ENCODE results near the gene PRSS22.

PRSS22 gene

DNA sequence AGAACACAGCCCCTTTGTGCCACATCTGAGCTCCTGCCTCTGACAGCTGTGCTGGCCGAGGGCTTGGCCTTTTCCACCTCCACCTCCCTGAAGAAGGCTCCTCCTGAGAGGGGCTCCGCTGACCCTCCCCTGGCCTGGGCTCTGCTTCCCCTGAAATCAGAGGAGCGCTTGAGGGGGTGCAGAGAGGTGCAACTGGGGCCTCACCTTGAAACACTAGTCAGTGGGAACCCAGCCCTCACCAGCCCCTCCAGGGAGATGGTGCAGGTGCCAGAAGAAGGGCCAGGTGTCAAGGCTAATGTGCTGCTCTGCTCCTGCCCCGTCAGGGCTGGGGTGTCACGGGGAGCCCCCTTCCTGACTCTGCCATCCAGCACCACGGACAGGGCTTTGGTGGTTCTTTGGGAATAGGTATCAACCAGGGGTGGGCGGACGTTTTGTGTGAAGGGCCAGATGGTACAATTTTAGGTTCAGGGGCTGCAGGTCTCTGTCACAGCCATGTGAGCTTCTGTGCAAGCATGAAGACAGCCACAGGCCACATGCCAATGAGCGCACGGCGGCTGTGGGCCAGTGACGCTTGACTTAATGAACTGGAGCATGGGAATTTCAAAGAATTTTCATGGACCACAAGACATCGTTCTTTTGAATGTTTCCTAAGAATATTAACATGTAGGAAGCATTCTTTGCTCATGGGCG, 30.0 kb downstream of the PRSS22 start:
- DNase-seq, result no peak

DNA sequence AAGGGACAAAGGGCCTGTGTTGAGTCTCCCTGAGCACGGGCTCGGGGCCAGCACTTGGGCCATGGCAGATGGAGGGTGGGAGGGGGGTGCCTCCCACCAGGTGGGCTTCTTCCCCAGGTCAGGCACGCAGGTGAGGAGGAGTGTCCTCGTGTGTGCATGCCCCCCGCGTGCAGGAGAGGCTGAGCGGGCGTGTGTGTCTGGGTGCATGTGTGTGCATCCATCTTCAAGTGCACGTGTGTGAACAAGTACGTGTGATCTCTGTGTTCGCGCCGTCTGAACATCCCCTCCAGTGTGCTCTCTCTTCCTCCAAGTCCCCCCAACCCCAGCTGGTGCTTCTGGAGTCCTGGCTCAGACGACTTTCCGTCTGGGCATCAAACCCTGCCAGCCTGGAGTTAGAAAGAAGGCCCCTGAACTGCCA, 30.6 kb downstream of the PRSS22 start:
- no peak for DNase-seq

DNA sequence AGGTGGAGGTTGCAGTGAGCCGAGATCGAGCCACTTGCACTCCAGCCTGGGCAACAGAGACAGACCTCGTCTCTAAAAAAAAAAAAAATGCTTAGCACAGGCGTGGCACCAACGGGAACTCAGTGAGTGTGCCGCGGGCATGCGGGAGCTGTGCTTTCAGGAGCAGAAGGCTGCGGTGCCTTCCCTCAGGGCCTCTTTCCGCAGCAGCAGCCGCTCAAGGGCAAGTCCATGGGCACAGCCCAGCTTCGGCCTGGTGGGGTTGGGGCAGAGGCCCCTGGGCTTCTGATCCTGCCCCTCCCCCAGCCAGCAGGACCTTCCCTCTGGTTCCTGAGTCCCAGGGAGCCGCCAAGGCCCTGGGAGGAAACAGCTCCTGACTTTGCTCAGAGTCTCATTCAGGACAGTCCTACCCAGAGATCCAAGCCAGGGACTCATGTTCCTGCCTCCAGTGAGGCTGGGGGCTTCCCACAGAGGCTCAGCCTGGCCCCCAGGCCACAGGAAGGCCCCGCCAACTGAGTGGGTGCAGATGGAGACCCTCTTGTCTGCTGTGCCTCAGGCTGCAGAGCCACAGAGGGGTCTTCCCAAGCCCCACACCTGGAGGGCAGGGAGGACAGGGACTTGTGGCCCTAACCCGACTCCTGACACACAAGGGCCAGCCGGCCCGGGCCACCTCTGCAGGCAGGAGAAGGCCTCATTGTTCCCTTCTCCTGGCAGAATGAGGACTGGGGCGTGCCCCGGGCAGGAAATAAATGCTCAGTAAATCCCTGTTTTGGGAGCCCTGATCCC, 31.2 kb downstream of the PRSS22 start:
- DNase-seq, result no peak

DNA sequence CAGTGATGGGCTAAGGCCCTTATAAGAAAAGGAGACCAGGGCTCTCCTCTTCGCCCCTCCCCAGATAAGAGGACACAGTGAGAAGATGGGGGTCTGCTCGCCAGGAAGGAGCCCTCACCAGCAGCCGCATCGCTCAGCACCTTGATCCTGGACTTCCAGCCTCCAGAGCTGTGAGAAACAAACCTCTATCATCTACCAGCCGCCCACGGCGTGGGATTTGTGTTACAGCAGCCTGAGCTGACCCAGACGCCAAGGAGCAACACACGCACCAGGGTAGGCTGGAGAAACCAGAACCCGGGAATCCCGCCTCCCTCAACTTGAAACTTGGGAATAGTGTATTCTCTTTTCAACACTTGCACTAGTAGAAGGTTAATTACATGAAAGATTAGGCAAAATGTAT, 32.1 kb downstream of the PRSS22 start:
- DNase-seq, result no peak

DNA sequence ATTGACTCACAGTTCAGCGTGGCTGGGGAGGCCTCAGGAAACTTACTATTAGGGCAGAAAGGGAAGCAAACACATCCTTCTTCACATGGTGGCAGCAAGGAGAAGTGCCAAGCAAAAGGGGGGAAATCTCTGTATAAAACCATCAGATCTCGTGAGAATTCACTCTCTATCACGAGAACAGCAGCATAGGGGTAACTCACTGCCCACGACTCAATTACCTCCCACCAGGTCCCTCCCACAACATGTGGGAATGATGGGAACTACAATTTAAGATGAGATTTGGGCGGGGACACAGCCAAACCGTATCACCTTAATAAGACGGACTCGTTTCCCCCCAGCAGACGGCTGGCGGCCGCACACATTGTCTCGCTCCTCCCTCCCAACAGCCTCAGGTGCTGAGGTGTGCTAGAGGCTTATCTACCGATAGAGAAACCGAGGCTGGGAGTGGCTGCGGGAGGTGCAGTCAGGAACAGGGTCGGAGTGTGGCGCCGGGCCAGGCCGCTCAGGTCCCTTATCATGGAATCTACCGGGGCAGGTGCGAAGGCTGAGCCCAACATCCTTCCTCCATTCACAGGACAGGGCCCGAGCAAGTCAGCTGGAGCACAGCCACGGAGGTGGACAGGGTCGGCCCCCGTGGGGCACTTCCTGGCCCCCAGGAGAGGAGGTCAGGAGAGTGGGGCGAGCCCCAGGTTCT, 32.8 kb downstream of the PRSS22 start:
- DNase-seq, result no peak

DNA sequence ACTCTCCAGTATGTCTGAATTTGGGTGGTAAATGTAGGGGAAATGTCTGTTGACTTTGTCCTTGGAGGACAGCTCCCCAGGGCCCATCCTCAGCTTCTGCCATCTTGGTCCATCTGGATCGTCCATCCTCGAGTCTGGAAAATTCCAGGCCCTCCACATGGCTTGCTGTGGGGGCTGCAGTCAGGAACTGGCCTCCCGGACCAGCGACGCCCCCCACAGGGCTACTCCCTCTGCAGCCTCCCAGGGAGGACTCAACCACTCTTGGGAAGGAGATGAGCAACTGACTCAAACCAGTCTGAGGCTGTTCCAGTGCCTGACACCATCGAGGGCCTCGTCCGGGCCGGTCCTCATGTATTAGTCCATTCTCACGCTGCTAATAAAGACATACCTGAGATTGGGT, 33.3 kb downstream of the PRSS22 start:
- no peak for DNase-seq

DNA sequence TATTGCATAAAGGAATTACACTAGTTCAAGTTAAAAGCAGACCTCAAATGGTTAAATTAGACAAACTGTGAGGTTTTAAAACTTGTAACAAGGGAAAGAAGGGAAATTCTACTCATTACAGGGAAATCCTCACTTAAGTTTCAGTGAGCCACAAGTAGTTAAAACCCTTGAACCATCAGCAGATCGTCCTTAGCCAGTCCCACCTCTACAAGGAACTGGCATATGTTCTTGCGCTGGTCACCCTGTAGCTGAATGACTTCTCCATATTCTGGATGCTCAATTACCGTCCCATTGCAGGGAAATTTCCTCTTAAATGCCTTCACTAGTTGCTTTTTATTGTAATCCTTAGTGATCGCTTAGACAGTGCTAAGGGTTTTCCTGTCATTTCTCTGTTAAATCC, 35.5 kb downstream of the PRSS22 start:
- DNase-seq, result no peak

DNA sequence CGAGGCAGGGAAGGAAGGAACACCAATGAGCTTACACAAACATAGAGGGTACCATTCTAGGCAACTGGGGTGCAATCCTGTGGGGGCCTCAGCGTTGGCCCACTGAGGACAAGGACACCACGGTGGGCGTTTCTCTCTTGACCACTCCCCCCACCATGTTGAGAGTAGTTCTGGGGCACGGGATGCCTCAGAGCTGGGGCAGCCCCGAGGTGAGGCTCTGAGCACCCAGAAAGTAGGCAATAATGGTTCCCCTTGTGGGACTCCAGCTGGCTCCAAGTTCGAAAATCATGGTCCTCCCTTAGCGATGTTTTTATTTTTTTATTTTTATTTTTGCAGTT, 35.8 kb downstream of the PRSS22 start:
- no peak for DNase-seq

DNA sequence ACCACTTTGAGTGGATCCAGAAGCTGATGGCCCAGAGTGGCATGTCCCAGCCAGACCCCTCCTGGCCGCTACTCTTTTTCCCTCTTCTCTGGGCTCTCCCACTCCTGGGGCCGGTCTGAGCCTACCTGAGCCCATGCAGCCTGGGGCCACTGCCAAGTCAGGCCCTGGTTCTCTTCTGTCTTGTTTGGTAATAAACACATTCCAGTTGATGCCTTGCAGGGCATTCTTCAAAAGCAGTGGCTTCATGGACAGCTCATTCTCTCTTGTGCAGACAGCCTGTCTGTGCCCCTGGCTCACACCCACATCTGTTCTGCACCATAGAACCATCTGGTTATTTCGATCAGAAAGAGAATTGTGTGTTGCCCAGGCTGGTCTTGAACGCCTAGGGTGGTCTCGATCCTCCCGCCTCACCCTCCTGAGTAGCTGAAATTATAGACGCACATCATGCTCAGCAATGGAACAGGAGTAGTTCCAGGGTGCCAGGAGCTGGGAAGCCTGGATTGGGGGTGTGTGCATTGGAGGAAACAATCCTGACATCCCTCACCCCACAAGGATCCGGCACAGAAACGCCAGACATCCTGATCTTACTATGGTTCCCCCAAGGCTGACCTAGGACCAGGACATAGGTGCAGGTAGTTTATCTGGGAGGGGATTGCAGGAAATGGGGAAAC, 36.3 kb downstream of the PRSS22 start:
- no peak for DNase-seq

DNA sequence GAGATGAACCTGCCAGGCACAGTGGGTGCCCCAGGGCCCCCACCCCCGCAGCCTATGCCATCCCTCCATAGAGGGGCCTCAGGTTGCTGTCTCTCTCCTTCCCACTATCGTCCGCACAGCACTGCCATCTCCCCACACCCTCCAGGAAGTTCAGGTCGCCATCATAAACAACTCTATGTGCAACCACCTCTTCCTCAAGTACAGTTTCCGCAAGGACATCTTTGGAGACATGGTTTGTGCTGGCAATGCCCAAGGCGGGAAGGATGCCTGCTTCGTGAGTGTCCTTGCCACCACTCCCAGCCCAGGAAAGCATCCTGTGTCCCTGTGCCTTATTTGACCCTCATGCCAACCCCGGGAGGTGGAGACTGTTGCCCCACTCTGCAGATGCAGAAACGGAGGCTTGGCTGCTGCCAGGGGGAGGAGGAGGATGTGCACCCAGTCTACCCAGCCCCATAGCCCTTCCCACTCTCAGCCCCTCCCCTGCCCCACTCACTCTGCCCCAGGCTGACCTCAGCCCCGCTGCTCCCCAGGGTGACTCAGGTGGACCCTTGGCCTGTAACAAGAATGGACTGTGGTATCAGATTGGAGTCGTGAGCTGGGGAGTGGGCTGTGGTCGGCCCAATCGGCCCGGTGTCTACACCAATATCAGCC, 37.0 kb downstream of the PRSS22 start:
- no peak for DNase-seq

DNA sequence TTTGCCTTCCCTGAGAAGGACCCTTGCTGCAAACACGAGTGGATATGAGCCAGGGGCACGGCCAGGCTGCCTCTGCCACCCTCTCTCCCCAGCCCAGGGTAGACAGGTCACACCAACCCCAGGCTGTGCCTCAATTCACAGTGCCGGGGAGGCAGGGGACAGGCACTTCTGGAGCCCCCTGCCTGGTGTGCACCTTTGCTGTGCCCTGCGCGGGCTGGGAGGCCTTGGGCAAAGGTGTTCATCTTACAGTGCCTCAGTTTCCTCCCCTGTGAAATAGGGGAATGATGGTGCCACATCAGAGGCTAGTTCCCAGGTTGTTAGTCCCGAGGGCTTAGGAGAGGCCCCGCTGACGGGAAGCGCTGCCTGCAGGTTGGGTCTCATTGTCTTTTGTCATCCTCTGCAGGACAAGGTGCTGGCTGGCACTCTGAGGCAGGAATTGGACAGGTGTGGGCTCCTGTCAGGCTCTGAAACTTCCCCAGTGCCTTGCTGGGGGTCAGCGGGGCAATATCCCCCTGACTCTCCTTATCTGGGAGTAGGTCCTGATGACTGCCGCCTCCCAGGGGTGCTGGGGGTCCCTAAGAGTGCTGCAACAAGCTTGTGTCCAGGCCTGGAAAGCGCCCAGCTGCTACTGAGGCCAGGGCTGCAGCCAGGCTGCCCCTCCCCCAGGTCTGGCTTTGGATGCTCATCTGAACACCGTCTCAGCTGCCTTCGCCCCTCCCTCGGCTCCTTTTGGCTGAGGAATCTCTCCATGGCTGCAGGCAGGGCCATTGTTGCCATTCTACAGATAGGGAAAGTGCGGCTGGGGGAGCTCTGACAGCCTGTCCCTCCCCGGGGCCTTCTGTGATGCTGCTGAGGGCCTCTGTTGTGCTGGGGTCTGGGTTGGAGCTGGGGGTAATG, 37.8 kb downstream of the PRSS22 start:
- no peak for DNase-seq

DNA sequence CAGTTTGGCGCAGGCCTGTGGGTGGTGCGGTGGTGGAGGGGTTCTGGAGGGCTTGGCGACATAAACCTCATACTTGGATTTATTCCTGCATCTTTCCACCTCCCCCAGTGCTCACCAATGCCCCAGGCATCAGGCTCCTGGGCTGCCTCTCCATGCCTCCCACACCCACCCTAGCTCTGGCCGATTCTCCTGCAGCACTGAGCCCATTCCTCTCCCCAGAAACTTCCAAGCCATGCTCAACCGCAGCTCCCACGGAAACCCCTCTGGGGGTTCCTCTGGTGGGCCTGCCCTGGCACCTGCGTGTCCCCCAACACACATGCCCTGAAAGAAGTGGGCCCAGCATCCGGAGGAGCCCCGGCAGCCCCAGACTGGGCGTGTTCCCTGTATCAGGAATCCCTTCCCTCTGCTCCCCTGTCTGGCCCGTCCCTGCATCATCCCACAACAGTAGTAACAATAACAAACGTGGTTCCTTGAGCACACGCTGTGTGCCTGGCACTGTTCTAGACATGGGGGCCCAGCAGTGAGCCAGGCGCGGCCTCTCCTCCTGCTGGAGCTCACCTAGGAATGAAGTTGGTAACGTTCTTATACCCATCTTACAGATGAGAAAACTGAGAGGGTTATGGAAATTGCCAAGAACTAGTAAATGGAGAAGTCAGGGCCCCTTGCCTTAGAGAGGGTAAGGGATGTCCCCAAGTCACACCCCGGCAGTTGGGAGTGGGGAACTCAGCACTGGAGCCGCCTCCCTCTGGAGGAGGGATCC, 38.6 kb downstream of the PRSS22 start:
- DNase-seq, result no peak

DNA sequence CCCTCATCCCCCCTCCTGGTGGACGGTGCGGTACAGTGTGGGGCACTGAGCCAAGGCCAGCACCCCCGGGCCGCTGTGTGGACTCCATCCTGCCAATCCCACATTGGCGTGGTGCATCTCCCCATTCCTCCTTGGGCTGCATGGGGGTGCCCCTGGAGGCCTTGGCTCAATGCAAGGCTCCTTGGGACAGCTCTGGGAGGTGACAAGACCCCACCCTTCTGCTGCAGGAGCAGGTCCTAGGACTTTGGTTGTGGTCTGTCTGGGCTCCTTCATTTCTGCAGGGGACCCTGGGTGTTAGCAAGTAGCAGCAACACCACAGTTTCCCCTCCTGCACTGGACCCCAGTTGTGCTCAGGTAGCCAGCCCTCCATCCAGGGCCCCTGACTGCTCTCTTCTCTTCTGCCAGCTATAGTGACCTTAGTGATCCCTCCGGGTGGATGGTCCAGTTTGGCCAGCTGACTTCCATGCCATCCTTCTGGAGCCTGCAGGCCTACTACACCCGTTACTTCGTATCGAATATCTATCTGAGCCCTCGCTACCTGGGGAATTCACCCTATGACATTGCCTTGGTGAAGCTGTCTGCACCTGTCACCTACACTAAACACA, 39.6 kb downstream of the PRSS22 start:
- no peak for DNase-seq

DNA sequence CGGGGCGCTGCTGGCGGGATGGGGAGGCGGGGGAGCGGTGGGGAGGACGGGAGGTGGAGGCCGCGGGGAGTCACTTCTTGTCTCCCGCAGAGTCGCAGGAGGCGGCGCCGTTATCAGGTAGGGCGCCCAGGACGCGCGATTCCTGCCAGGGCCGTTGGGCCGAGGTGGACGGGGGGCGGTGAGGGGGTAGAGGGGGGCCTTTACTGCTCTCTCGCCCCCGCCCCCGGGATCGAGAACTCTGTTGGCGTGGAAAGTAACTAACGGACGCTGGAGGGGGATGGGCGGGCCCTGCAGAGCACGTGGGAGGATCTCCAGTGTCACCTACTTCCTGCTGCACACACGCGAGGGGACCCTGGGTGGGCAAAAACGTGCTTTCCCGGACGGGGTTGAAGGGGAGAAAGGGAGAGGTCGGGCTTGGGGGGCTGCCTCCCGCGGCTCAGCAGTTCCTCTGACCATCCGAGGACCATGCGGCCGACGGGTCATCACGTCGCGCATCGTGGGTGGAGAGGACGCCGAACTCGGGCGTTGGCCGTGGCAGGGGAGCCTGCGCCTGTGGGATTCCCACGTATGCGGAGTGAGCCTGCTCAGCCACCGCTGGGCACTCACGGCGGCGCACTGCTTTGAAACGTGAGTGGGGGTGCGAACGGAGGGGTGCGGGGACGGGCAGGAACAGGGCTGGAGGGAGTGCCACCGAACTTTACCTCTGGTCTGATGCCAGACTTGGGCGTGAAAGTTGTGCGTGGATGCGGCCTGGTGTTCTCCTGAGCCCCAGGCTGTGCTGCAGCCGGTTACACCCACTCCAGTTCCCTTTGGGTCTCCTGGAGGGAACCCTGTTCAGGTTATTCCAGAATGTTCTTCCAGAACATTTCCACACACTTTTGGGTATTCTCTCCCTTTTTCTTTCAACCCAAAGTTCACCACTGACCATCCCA, 40.4 kb downstream of the PRSS22 start:
- DNase-seq, result no peak

DNA sequence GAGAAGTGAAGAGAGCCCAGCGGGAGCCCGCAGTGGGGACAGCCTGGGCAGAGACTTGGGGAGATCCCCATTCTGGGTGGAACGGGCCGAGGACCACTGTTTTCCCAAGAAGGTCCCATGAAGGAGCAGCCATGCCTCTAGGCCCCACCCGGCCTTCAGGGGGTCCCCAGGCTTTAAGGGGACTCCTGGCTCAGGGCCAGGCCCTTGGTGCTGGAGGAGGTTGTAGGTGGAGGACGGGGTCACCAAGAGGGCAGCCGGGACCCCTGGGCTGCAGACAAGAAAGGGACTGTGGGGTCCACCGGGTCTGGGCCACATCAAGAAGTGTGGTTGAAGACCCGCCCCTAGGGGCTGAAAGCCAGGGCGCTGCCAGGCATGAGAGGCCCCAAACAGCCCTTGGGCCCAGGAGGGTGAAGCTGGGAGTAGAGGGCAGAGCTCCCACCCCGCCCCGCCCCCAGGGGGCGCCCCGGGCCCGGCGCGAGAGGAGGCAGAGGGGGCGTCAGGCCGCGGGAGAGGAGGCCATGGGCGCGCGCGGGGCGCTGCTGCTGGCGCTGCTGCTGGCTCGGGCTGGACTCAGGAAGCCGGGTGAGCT, 41.1 kb downstream of the PRSS22 start, which contains the start of gene PRSS21:
Gene PRSS21 (plus strand): TSS at position 487 of the 589 bp plus-strand sequence. CDS start 32 bp downstream, at position 519.
- no peak for DNase-seq

DNA sequence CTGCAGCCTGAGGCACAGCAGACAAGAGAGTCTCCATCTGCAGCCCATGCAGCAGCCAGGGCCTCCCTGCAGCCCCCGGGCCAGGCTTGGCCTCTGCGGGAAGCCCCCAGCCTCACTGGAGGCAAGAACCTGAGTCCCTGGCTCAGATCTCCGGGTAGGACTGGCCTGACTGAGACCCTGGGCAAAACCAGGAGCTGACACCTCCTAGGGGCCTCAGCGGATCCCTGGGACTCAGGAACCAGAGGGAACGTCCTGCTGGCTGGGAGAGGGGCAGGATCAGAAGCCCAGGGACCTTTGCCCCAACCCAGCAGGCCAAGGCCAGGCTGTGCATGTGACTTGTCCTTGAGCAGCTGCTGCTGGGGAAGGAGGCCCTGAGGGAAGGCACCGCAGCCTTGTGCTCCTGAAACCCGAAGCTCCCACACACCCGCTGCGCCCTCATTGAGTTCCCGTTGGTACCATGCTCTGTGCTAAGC, 42.6 kb downstream of the PRSS22 start:
- DNase-seq, result no peak

DNA sequence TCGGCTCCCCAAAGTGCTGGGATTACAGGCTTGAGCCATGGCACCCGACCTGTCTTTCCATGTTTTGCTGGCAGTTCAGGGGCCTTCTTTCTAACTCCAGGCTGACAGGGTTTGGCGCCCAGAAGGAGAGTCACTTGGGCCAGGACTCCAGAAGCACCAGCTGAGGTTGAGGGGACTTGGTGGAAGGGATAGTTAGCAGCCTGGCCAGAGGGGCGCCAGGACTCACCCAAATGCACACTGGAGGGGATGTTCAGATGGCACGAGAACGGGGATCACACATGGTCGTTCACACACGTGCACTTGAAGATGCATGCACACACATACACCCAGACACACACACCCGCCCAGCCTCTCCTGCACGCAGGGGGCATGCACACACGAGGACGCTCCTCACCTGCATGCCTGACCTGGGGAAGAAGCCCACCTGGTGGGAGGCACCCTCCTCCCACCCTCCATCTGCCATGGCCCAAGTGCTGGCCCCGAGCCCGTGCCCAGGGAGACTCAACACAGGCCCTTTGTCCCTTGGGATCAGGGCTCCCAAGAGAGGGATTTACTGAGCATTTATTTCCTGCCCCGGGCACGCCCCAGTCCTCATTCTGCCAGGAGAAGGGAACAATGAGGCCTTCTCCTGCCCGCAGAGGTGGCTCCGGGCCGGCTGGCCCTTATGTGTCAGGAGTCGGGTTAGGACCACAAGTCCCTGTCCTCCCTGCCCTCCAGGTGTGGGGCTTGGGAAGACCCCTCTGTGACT, 43.2 kb downstream of the PRSS22 start:
- no peak for DNase-seq

DNA sequence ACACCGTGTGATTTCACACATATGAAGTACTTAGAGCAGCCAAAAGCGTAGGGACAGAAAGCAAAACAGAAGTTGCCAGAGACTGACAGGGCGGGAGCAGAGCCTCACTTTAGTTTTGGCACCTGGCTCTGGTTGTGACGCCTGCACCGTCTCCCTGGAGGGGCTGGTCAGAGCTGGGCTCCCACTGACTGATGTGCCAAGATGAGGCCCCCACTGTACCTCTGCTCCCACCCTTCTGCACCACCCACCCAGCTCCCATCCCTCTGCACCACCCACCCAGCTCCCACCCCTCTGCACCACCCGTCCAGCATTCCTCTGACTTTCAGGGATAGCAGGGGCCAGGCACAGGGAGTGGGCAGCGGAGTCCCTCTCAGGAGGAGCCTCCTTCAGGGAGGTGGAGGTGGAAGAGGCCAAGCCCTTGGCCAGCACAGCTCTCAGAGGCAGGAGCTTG, 44.2 kb downstream of the PRSS22 start:
- no peak for DNase-seq

Measured in DMS153 (cell line).